ENCODE measurements around the gene LRRN3. TPM values are rescaled to one million over a fixed set of nuclear protein-coding genes. Genes with fewer than 3 reads are reported as not detected.

Gene LRRN3
- total and polyA plus RNA-seq, 2 of the 8 experiments (the other 6 are each of a cell fraction or from before 2014, with no cell fraction given): 0.20 to 0.32 TPM

DNA sequence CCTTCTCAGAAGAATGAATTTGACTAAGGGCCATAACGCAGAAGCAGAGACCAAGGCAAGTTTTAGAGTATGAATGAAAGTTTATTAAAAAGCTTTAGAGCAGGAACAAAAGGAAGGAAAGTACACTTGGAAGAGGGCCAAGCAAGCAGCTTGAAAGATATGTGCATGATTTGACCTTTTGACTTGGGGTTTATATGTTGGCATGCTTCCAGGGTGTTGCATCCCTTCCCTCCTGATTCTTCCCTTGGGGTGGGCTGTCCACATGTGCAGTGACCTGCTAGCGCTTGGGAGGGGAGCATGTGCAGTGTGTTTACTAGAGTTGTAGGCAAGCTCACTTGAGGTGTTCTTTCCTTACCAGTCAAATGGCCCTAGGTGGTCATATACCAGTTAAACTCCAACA is 37.9 kb upstream of the LRRN3 start:
- WGBS, 2 experiments (ENCODE audit: extremely low coverage in 1 of 2, insufficient coverage in 1 of 2, insufficient read length in 1 of 2, insufficient replicate concordance in 2 of 2, low coverage in 1 of 2, low lambda C conversion rate in 2 of 2, missing lambda C conversion rate in 1 of 2): 89% methylated on average over 2 of the region's 2 CpGs; no CpG with 5 or more reads in 1 of the 2 experiments
- POLR2A ChIA-PET (ENCODE audit: partially characterized antibody): no interaction called here
- H2BK5ac ChIP-seq (ENCODE audit: low read depth, low read length): peak overlapping the region; percentile 47; the same call in 1 of the 2 replicates
- no peak for TF ChIP-seq TCF12 (IDR thresholded peaks at IDR 0.05; ENCODE audit: low read depth, low read length)
- TF ChIP-seq MAFK (IDR thresholded peaks at IDR 0.05; ENCODE audit: low read depth, low read length): no peak
- no peak for TF ChIP-seq TBP (IDR thresholded peaks at IDR 0.05; ENCODE audit: low read depth, low read length)
- TF ChIP-seq PHF8 (conservative IDR thresholded peaks at IDR 0.05; ENCODE audit: low read depth, low read length): no peak
- no peak for TF ChIP-seq KDM5A (IDR thresholded peaks at IDR 0.05; ENCODE audit: low read length)
- TF ChIP-seq CHD2 (IDR thresholded peaks at IDR 0.05; ENCODE audit: low read length): no peak
- no peak for TF ChIP-seq MAX (IDR thresholded peaks at IDR 0.05)
- no peak for TF ChIP-seq CHD1 (IDR thresholded peaks at IDR 0.05; ENCODE audit: low read depth, low read length)
- TF ChIP-seq SP1 (IDR thresholded peaks at IDR 0.05; ENCODE audit: low read depth, low read length): no peak
- TF ChIP-seq HDAC6 (IDR thresholded peaks at IDR 0.05; ENCODE audit: low read depth, low read length): no peak
- TF ChIP-seq, protein P1, sequence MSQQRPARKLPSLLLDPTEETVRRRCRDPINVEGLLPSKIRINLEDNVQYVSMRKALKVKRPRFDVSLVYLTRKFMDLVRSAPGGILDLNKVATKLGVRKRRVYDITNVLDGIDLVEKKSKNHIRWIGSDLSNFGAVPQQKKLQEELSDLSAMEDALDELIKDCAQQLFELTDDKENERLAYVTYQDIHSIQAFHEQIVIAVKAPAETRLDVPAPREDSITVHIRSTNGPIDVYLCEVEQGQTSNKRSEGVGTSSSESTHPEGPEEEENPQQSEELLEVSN (IDR thresholded peaks at IDR 0.05): no peak
- TF ChIP-seq SP4 (IDR thresholded peaks at IDR 0.05; ENCODE audit: low read length): no peak
- TF ChIP-seq TAF1 (IDR thresholded peaks at IDR 0.05; ENCODE audit: low read depth, low read length): no peak
- TF ChIP-seq JUND (IDR thresholded peaks at IDR 0.05; ENCODE audit: low read length): no peak
- TF ChIP-seq CTBP2 (IDR thresholded peaks at IDR 0.05; ENCODE audit: borderline replicate concordance, insufficient read depth, insufficient read length, low read length): no peak
- no peak for TF ChIP-seq BRCA1 (IDR thresholded peaks at IDR 0.05; ENCODE audit: low read depth, low read length)

More for the DNA sequence above, 37.9 kb upstream of the LRRN3 start:
- Histone ChIP-seq H3K27me3 (replicated peaks in 1 of 4; ENCODE audit: control insufficient read depth in 3 of 4, extremely low read depth in 1 of 4, insufficient read depth in 3 of 4, low read length in 3 of 4) (no peaks in the 10 kb centered on the region), H2BK12ac (ENCODE audit: low read depth, low read length) (peak overlapping the region; percentile 52), H3K4ac (replicated peaks; ENCODE audit: insufficient read length, low read depth, low read length) (no peak overlapping the region), H3K9me3 (ENCODE audit: insufficient read depth in 2 of 2, low read depth in 1 of 2, low read length in 1 of 2) (no peaks in the 10 kb centered on the region), H2BK120ac (replicated peaks; ENCODE audit: low read depth, low read length) (peak overlapping the region; percentile 65), H2AK5ac (ENCODE audit: low read depth, low read length) (0 out of 2 replicates have a peak overlapping the region, but pooled peaks have one; percentile 75), H2AFZ (ENCODE audit: low read length) (no peak overlapping the region), H3K4me3 (ENCODE audit: extremely low read depth in 1 of 4, insufficient read depth in 2 of 4, low read depth in 3 of 4, low read length in 4 of 4) (no peak overlapping the region), H3K79me1 (ENCODE audit: low read depth, low read length) (no peaks in the 10 kb centered on the region), H3K56ac (replicated peaks; ENCODE audit: insufficient read length, low read depth, low read length) (no peak overlapping the region), H2BK15ac (ENCODE audit: low read length) (no peak overlapping the region), H4K91ac (replicated peaks; ENCODE audit: insufficient read length, low read length) (no peak overlapping the region), H4K20me1 (replicated peaks in 1 of 2; ENCODE audit: control insufficient read depth in 1 of 2, insufficient read depth in 2 of 2, low read length in 2 of 2) (no peaks in the 10 kb centered on the region), H3K27ac (ENCODE audit: low read depth, low read length) (no peak overlapping the region), H3K36me3 (ENCODE audit: control insufficient read depth in 2 of 4, insufficient read depth in 4 of 4, low read length in 3 of 4) (no peaks in the 10 kb centered on the region), H3K4me1 (replicated peaks in 1 of 4; ENCODE audit: control insufficient read depth in 3 of 4, insufficient read depth in 4 of 4, low read length in 3 of 4) (peaks cover 0 to 17% (median 7%) of the 10 kb centered on the region in 4 experiments; a peak in 6 of 7 replicates), H3K23me2 (ENCODE audit: low read depth, low read length) (no peaks in the 10 kb centered on the region), H3K79me2 (ENCODE audit: control insufficient read depth in 1 of 2, insufficient read depth in 2 of 2, low read length in 2 of 2) (no peaks in the 10 kb centered on the region), H3K18ac (ENCODE audit: extremely low read depth, low read length) (no peak overlapping the region), H3K4me2 (ENCODE audit: insufficient read depth in 1 of 2, low read depth in 2 of 2, low read length in 2 of 2) (no peak overlapping the region), H2BK20ac (ENCODE audit: low read length) (no peak overlapping the region), H3K23ac (ENCODE audit: insufficient read length) (no peak overlapping the region), H3K9ac (replicated peaks in 1 of 4; ENCODE audit: extremely low read depth in 1 of 4, low read depth in 3 of 4, low read length in 3 of 4) (no peak overlapping the region), H4K5ac (ENCODE audit: insufficient read length, low read depth, low read length) (no peak overlapping the region), H4K8ac (ENCODE audit: extremely low read depth, insufficient read depth, low read length) (no peak overlapping the region), H3K14ac (ENCODE audit: insufficient read length) (no peak overlapping the region)
- no peak for DNase-seq (ENCODE audit: low read depth in 1 of 2, low spot score in 2 of 2)
- CTCF ChIA-PET (ENCODE audit: partially characterized antibody): no interaction called here
- FAIRE-seq: no peak

All from H1 (cell line).